OCI-LY3 (cell line): ENCODE measurements around the gene EYA2.

Experiments
- EZH2phosphoT487 ChIP-seq: fragments of 200-600 bp; shearing (Covaris generic); IDR thresholded peaks from 2 replicates; pipeline ENCODE4 v1.6.1; 2018; ENCODE audit warnings: antibody characterized with exemption, mixed run types, low read depth
- TF ChIP-seq, protein P1 (sequence below): fragments of 200-600, 300-600 bp; sonication (generic); IDR thresholded peaks from 2 replicates; pipeline ENCODE4 v1.5.1; 2014; ENCODE audit warnings: antibody characterized with exemption, low read length, low read depth

DNA sequence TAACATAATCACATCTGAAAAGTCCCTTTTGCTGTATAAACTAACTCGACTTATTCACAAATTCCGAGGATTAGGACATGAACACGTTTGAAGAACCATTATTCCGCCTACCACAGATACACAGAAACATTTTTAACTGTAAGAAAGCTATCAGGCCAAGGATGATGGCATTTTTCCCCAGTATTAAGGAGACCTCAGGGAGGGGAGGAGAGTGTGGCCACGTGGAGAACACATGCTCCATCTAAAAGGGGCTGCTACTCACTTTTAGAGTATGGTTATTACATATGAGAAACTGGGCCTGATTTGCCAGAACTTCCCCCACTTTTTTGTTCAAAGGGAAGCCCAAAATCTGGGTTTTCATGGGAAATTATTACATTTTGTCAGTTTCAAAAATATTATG lies 153.4 kb downstream of the EYA2 start:
- no peak for TF ChIP-seq EZH2phosphoT487
- TF ChIP-seq, protein P1, sequence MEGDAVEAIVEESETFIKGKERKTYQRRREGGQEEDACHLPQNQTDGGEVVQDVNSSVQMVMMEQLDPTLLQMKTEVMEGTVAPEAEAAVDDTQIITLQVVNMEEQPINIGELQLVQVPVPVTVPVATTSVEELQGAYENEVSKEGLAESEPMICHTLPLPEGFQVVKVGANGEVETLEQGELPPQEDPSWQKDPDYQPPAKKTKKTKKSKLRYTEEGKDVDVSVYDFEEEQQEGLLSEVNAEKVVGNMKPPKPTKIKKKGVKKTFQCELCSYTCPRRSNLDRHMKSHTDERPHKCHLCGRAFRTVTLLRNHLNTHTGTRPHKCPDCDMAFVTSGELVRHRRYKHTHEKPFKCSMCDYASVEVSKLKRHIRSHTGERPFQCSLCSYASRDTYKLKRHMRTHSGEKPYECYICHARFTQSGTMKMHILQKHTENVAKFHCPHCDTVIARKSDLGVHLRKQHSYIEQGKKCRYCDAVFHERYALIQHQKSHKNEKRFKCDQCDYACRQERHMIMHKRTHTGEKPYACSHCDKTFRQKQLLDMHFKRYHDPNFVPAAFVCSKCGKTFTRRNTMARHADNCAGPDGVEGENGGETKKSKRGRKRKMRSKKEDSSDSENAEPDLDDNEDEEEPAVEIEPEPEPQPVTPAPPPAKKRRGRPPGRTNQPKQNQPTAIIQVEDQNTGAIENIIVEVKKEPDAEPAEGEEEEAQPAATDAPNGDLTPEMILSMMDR, result no peak
